ENCODE data around the gene FXYD5. TPM values are rescaled to one million over a fixed set of nuclear protein-coding genes. Genes with fewer than 3 reads are reported as not detected.

FXYD5 gene
- total and polyA plus RNA-seq, 9 of the 15 experiments (the other 6 are each of a cell fraction or from before 2014, with no cell fraction given) = 104 to 537 (median 174) TPM

GRCh38 chr19:35211545-35212230, 57.2 kb downstream of the FXYD5 start:
- ChIA-PET CTCF (ENCODE audit: low intra/inter-chr PET ratio) (no interaction called here), POLR2A (interaction anchor here (0.6 to 0.8 kb wide), 2 partner anchors 11 to 18 kb away, joined by 3 to 4 read pairs; no protein-coding TSS in a partner anchor)
- H3K4me3 ChIP-seq = no peak overlapping the region
- BruUV-seq (replicated peaks) = no TSS peak
- no peak overlapping the region for H2AFZ ChIP-seq (ENCODE audit: low read depth, low read length)
- no peaks in the 10 kb centered on the region for H3K79me2 ChIP-seq (ENCODE audit: control insufficient read depth, insufficient read depth, low read length)
- H3K9ac ChIP-seq (ENCODE audit: insufficient read depth in 1 of 2, low read depth in 2 of 2, low read length in 2 of 2) = no peak overlapping the region
- ATAC-seq (no peak), DNase-seq (ENCODE audit: extremely low read depth in 1 of 4, low spot score in 3 of 4) (no peak), FAIRE-seq (no peak)
- TF ChIP-seq CEBPB (tag; IDR thresholded peaks at IDR 0.05) (peak; percentile 76), ZNF639 (CRISPR knock-in tag; conservative IDR thresholded peaks at IDR 0.05 in 1 of 2, IDR thresholded peaks at IDR 0.05 in 1 of 2) (0 out of 4 replicates have a peak, but pooled peaks of 1 of the 2 experiments have one; percentile 4), CEBPG (CRISPR knock-in tag; IDR thresholded peaks at IDR 0.05) (0 out of 2 replicates have a peak, but pooled peaks have one; percentile 22), CEBPG (tag; conservative IDR thresholded peaks at IDR 0.05 in 1 of 2, IDR thresholded peaks at IDR 0.05 in 1 of 2) (peak in 1 of 2 experiments; percentile 69; a peak in 3 of 4 replicates), ZNF766 (CRISPR knock-in tag; conservative IDR thresholded peaks at IDR 0.05) (no peak), RBBP5 (IDR thresholded peaks at IDR 0.05; ENCODE audit: borderline replicate concordance, insufficient read depth, low read length, poor library complexity, severe bottlenecking) (no peak), U2AF1 (optimal IDR thresholded peaks at IDR 0.05; ENCODE audit: low read depth, low read length) (no peak), BDP1 (IDR thresholded peaks at IDR 0.05; ENCODE audit: insufficient read depth, insufficient read length) (no peak), ZNF57 (CRISPR knock-in tag; IDR thresholded peaks at IDR 0.05) (no peak), AFF1 (IDR thresholded peaks at IDR 0.05; ENCODE audit: low read depth in 1 of 2, partially characterized antibody in 2 of 2) (no peak)
- peaks cover 20 to 22% of the 10 kb centered on the region in 2 experiments for H3K4me1 ChIP-seq (replicated peaks in 1 of 2; ENCODE audit: control insufficient read depth in 2 of 2, insufficient read depth in 2 of 2, low read length in 2 of 2)
- no peaks in the 10 kb centered on the region for H3K9me1 ChIP-seq (ENCODE audit: control insufficient read depth, insufficient read depth, low read length)
- in situ Hi-C loops (cut with MboI) = no loop called here
- no peak overlapping the region for H3K27ac ChIP-seq (ENCODE audit: extremely low read depth, low read depth, low read length)
- H3K9me3 ChIP-seq (replicated peaks; ENCODE audit: control insufficient read depth, insufficient read depth, low read depth, low read length) = peaks cover 2% of the 10 kb centered on the region; the same call in 1 of the 2 replicates
- intact Hi-C loops (cut with micrococcal nuclease) = no loop called here
- WGBS (ENCODE audit: insufficient coverage, low coverage, missing lambda C conversion rate) = 62% methylated on average over 7 of the region's 7 CpGs
- no peaks in the 10 kb centered on the region for H3K36me3 ChIP-seq (ENCODE audit: control insufficient read depth, insufficient read depth, low read length)
- no peaks in the 10 kb centered on the region for H3K27me3 ChIP-seq (ENCODE audit: control insufficient read depth in 2 of 2, insufficient read depth in 2 of 2, low read length in 2 of 2)
- H4K20me1 ChIP-seq (replicated peaks; ENCODE audit: control insufficient read depth, insufficient read depth, low read length) = no peaks in the 10 kb centered on the region
- H3K4me2 ChIP-seq (ENCODE audit: insufficient read depth, low read length) = no peak overlapping the region
